Caco-2 (cell line): ENCODE data around the gene FAM210B. TPM values are rescaled to one million over a fixed set of nuclear protein-coding genes. Genes with fewer than 3 reads are reported as not detected.
A peak's percentile ranks its signal among the peaks of the same experiment; 100 is the strongest.

Experiments
- BruUV-seq: library from RNA; stranded (reverse); fragments of 400-500 nt; replicated peaks from 2 replicates; lab custom pipeline; 2021; lab: Mats Ljungman, UMichigan
- CTCF ChIA-PET: fragments of 300-600 bp; sonication (Branson Sonifier 250); formaldehyde crosslinking; loops from one replicate; lab custom pipeline; 2022; ENCODE audit warnings: antibody characterized with exemption; lab: Charles Lee
- POLR2A ChIA-PET: fragments of 300-600 bp; sonication (Branson Sonifier 250); formaldehyde crosslinking; loops from one replicate; lab custom pipeline; 2022; ENCODE audit warnings: antibody characterized with exemption; lab: Charles Lee
- DNase-seq, 2 experiments: peaks; one replicate each; pipeline versions ENCODE4 v3.0.0 to v3.0.0-alpha.2; 2020 to 2022
- H3K27me3 ChIP-seq: replicated peaks from 2 replicates; pipeline ENCODE4 v1.6.0; 2011; ENCODE audit warnings: low read length; ENCODE audit not compliant: control insufficient read depth, insufficient read depth
- H3K36me3 ChIP-seq: 2 replicates; pipeline ENCODE4 v1.5.1; 2011; ENCODE audit warnings: low read length; ENCODE audit not compliant: control insufficient read depth, insufficient read depth
- H3K4me1 ChIP-seq: fragments of 250-450 bp; sonication (Bioruptor Pico); 2 replicates; pipeline ENCODE4 v1.5.1; 2020; ENCODE audit warnings: mild to moderate bottlenecking
- H3K4me3 ChIP-seq: 2 replicates; pipeline ENCODE4 v1.5.1; 2011; ENCODE audit warnings: low read depth, mild to moderate bottlenecking, control low read depth, low read length
- H3K9me3 ChIP-seq: fragments of 250-450 bp; sonication (Bioruptor Pico); 2 replicates; pipeline ENCODE4 v1.5.1; 2020; ENCODE audit warnings: mild to moderate bottlenecking, moderate library complexity
- H3K27ac Mint-ChIP-seq: one replicate; pipeline ENCODE4 v1.8.0; 2022; ENCODE audit warnings: mixed read lengths; ENCODE audit not compliant: unreplicated experiment
- H3K27me3 Mint-ChIP-seq: one replicate; pipeline ENCODE4 v1.8.0; 2022; ENCODE audit warnings: mixed read lengths; ENCODE audit not compliant: insufficient read depth, unreplicated experiment
- H3K36me3 Mint-ChIP-seq: one replicate; pipeline ENCODE4 v1.8.0; 2022; ENCODE audit warnings: mild to moderate bottlenecking, mixed read lengths; ENCODE audit not compliant: insufficient read depth, unreplicated experiment
- H3K4me1 Mint-ChIP-seq: one replicate; pipeline ENCODE4 v1.8.0; 2022; ENCODE audit warnings: low read depth, mixed read lengths; ENCODE audit not compliant: unreplicated experiment
- H3K4me3 Mint-ChIP-seq: one replicate; pipeline ENCODE4 v1.8.0; 2022; ENCODE audit warnings: mild to moderate bottlenecking, moderate library complexity, mixed read lengths; ENCODE audit not compliant: unreplicated experiment
- H3K9me3 Mint-ChIP-seq: one replicate; pipeline ENCODE4 v1.8.0; 2022; ENCODE audit warnings: mixed read lengths; ENCODE audit not compliant: unreplicated experiment
- intact Hi-C: fragments of 100-400 bp; cut with micrococcal nuclease; formaldehyde crosslinking; loops from one replicate; pipeline ENCODE4 v1.10.0; 2022; ENCODE audit not compliant: unreplicated experiment
- total RNA-seq: library from RNA; stranded (reverse); gene quantifications from 2 replicates; pipeline ENCODE4 v1.2.3, GENCODE V29; 2022
- TF ChIP-seq, protein P1 (sequence below), 2 experiments: fragments of 200-600 bp in 1 of 2; IDR thresholded peaks; 1 replicate in 1 of 2; 2 replicates in 1 of 2; pipeline versions ENCODE4 v1.5.1 to v1.8.0; 2011 to 2022; ENCODE audit warnings: antibody characterized with exemption in 1 of 2, control low read depth in 1 of 2, inconsistent platforms in 1 of 2, low read depth in 1 of 2, low read length in 1 of 2, mild to moderate bottlenecking in 1 of 2, moderate library complexity in 1 of 2; ENCODE audit not compliant: insufficient read depth in 1 of 2, severe bottlenecking in 1 of 2, unreplicated experiment in 1 of 2

The FAM210B gene
- total RNA-seq, 1 experiment from 2014 or later = 20.5 TPM

DNA sequence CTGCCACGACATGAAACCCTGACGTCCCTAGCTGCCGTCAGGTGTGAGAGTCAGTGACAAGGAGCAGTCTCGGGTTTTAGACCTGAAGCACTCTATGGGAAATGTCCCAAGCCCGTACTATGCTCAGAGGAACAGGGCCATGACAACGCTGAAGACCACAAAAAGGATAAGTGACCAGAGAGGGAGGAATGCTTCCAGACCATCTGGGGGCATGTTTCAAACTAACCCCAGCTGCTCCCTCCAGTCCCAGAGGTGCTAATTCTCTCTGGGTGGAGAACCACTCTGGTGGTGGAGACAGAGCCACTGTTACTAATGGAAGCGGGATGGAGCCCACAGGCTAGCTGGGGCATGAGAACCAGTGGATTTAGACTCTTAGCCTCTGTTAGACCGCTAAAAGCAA is 24.6 kb downstream of the FAM210B start:
- no TSS peak for BruUV-seq
- H3K4me3 ChIP-seq = no peak overlapping the region
- no peaks in the 10 kb centered on the region for H3K4me1 ChIP-seq
- POLR2A ChIA-PET = interaction anchor here (0.7 kb wide), 1 partner anchor 9 kb away, joined by 4 read pairs; the partner anchor contains the start of genes AURKA and CSTF1
- no peaks in the 10 kb centered on the region for H3K9me3 Mint-ChIP-seq
- CTCF ChIA-PET = interaction anchor here (1.1 kb wide), 1 partner anchor 11 kb away, joined by 4 read pairs; no protein-coding TSS in a partner anchor
- H3K36me3 ChIP-seq = peaks cover 7% of the 10 kb centered on the region
- H3K27me3 Mint-ChIP-seq = no peaks in the 10 kb centered on the region
- H3K4me3 Mint-ChIP-seq = no peak overlapping the region
- H3K4me1 Mint-ChIP-seq = peaks cover 21% of the 10 kb centered on the region
- TF ChIP-seq, protein P1, sequence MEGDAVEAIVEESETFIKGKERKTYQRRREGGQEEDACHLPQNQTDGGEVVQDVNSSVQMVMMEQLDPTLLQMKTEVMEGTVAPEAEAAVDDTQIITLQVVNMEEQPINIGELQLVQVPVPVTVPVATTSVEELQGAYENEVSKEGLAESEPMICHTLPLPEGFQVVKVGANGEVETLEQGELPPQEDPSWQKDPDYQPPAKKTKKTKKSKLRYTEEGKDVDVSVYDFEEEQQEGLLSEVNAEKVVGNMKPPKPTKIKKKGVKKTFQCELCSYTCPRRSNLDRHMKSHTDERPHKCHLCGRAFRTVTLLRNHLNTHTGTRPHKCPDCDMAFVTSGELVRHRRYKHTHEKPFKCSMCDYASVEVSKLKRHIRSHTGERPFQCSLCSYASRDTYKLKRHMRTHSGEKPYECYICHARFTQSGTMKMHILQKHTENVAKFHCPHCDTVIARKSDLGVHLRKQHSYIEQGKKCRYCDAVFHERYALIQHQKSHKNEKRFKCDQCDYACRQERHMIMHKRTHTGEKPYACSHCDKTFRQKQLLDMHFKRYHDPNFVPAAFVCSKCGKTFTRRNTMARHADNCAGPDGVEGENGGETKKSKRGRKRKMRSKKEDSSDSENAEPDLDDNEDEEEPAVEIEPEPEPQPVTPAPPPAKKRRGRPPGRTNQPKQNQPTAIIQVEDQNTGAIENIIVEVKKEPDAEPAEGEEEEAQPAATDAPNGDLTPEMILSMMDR (IDR thresholded peaks at IDR 0.05; ENCODE audit: insufficient read depth in 1 of 2, low read depth in 1 of 2, low read length in 1 of 2, severe bottlenecking in 1 of 2, unreplicated experiment in 1 of 2) = no peak
- DNase-seq = peak in 1 of 2 experiments; percentile 33
- peaks cover 56% of the 10 kb centered on the region for H3K36me3 Mint-ChIP-seq
- H3K9me3 ChIP-seq = no peaks in the 10 kb centered on the region
- H3K27ac Mint-ChIP-seq = no peak overlapping the region
- intact Hi-C loops = no loop called here
- no peaks in the 10 kb centered on the region for H3K27me3 ChIP-seq

DNA sequence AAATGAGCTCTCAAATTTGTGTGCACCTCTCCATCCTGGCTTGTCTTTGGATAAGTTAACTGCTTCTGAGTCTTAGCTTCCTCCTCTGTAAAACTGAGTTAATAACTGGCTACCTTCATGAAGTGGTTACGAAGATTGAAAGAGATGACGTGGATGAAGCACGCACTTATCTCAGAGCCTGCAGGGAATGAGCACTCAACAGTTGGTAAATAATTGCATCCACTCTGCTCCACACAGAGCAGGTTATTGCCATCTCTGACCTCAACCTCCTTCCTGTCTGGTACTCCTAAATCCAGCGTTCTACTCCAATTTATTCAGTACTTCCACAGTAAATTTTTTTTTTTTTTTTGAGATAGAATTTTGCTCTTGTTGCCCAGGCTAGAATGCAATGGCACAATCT is 26.4 kb downstream of the FAM210B start:
- Mint-ChIP-seq H3K36me3 (peaks cover 38% of the 10 kb centered on the region), H3K4me3 (no peak overlapping the region), H3K4me1 (peaks cover 35% of the 10 kb centered on the region), H3K27me3 (no peaks in the 10 kb centered on the region), H3K9me3 (no peaks in the 10 kb centered on the region), H3K27ac (no peak overlapping the region)
- TF ChIP-seq, protein P1 (IDR thresholded peaks at IDR 0.05; ENCODE audit: insufficient read depth in 1 of 2, low read depth in 1 of 2, low read length in 1 of 2, severe bottlenecking in 1 of 2, unreplicated experiment in 1 of 2) = no peak
- CTCF ChIA-PET = interaction anchor here (0.6 to 1.1 kb wide), 2 partner anchors 13 to 19 kb away, joined by 3 to 8 read pairs; no protein-coding TSS in a partner anchor
- BruUV-seq = no TSS peak
- no peak overlapping the region for H3K4me3 ChIP-seq
- H3K27me3 ChIP-seq = no peaks in the 10 kb centered on the region
- H3K9me3 ChIP-seq = no peaks in the 10 kb centered on the region
- DNase-seq = no peak
- H3K36me3 ChIP-seq = peaks cover 11% of the 10 kb centered on the region
- intact Hi-C loops = no loop called here
- H3K4me1 ChIP-seq = no peaks in the 10 kb centered on the region
- POLR2A ChIA-PET = no interaction called here

DNA sequence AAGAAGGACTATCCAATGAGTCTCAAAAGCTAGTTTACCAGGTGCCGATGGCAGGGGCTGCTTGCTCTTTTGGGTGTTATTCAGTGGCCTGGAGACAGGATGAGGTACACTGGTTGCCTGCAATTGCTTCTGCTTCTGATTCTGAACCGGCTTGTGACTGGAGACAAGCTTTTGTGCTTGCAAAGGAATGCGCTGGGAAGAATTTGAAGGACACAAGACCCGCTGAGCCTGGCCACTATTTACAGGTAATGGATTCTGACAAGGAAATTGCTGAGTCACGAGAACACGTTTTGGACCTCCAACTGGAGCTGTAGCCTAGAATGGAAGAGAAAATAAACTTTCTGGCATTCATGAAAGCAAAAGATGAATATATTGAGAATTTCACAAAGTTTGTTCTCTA is 27.4 kb downstream of the FAM210B start:
- Mint-ChIP-seq H3K36me3 (peaks cover 27% of the 10 kb centered on the region), H3K27me3 (no peaks in the 10 kb centered on the region), H3K9me3 (no peaks in the 10 kb centered on the region), H3K27ac (peak overlapping the region; percentile 49), H3K4me3 (no peak overlapping the region), H3K4me1 (peaks cover 37% of the 10 kb centered on the region)
- TF ChIP-seq, protein P1 (IDR thresholded peaks at IDR 0.05; ENCODE audit: insufficient read depth in 1 of 2, low read depth in 1 of 2, low read length in 1 of 2, severe bottlenecking in 1 of 2, unreplicated experiment in 1 of 2) = no peak
- Histone ChIP-seq H3K36me3 (peaks cover 11% of the 10 kb centered on the region), H3K4me3 (no peak overlapping the region), H3K27me3 (no peaks in the 10 kb centered on the region), H3K4me1 (peaks cover 5% of the 10 kb centered on the region), H3K9me3 (no peaks in the 10 kb centered on the region)
- peak in 1 of 2 experiments; percentile 34 for DNase-seq
- ChIA-PET POLR2A (no interaction called here), CTCF (no interaction called here)
- intact Hi-C loops = no loop called here
- BruUV-seq = no TSS peak
